SJSA1 (cell line): ENCODE data around the gene PKP3. TPM values are rescaled to one million over a fixed set of nuclear protein-coding genes. Genes with fewer than 3 reads are reported as not detected.

ENCODE experiments used
- DNase-seq, 2 experiments: peaks; one replicate each; pipeline ENCODE4 v3.0.0-alpha.2; 2015 to 2020; ENCODE audit warnings: low spot score in 2 of 2, low read depth in 1 of 2
- H3K27ac ChIP-seq: fragments of 250-450 bp; sonication (Bioruptor Pico); 2 replicates; pipeline ENCODE4 v1.5.1; 2020; ENCODE audit warnings: mild to moderate bottlenecking, moderate library complexity
- H3K27me3 ChIP-seq: fragments of 250-450 bp; sonication (Bioruptor Pico); replicated peaks from 2 replicates; pipeline ENCODE4 v1.5.1; 2020; ENCODE audit warnings: mild to moderate bottlenecking, moderate library complexity
- H3K36me3 ChIP-seq: fragments of 250-450 bp; sonication (Bioruptor Pico); 2 replicates; pipeline ENCODE4 v1.5.1; 2020; ENCODE audit warnings: mild to moderate bottlenecking
- H3K4me1 ChIP-seq: fragments of 250-450 bp; sonication (Bioruptor Pico); replicated peaks from 2 replicates; pipeline ENCODE4 v1.6.1; 2021; ENCODE audit warnings: mild to moderate bottlenecking
- H3K4me3 ChIP-seq: fragments of 250-450 bp; sonication (Bioruptor Pico); 2 replicates; pipeline ENCODE4 v1.5.1; 2020; ENCODE audit warnings: mild to moderate bottlenecking
- H3K9me3 ChIP-seq: fragments of 250-450 bp; sonication (Bioruptor Pico); replicated peaks from 2 replicates; pipeline ENCODE4 v1.5.1; 2020; ENCODE audit warnings: mild to moderate bottlenecking
- total RNA-seq: library from RNA; depleted of rRNA; stranded (reverse); fragments of >200 nt; shearing (Covaris generic); gene quantifications from 2 replicates; pipeline ENCODE4 v1.2.3, GENCODE V29; 2014

Gene PKP3
- total RNA-seq, 1 experiment from 2014 or later = 1.9 TPM

- H3K4me1 ChIP-seq = 0 out of 2 replicates have a peak, but pooled peaks cover 3% of the 10 kb centered on the region
- no peaks in the 10 kb centered on the region for H3K9me3 ChIP-seq
- no peak overlapping the region for H3K27ac ChIP-seq
- H3K4me3 ChIP-seq = no peak overlapping the region
- no peak for DNase-seq
- H3K27me3 ChIP-seq = peaks cover 19% of the 10 kb centered on the region
- H3K36me3 ChIP-seq = no peaks in the 10 kb centered on the region
Measured at GRCh38 chr11:403021-403760, 9.2 kb downstream of the PKP3 start.

DNA sequence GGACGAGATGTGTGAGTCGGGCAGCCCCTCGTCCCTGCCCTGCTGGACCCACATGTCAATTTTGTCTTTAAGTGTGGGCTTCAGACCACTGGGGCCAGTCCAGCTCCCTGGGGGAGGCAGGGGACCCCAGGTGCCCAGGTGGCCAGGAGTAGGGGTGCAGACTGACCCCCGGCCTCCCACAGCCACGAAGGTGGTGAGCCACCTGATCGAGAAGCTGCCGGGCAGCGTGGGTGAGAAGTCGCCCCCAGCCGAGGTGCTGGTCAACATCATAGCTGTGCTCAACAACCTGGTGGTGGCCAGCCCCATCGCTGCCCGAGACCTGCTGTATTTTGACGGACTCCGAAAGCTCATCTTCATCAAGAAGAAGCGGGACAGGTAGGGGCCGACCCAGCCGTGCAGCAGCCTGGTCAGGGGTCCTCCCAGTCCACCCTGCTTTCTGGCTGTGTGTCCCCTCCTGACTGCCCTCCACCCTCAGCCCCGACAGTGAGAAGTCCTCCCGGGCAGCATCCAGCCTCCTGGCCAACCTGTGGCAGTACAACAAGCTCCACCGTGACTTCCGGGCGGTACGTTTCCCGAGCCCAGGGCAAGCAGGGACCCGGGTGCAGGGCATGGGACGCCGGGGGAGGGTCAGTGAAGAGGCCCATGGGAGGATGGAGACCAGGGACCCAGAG is 9.9 kb downstream of the PKP3 start:
- Histone ChIP-seq H3K9me3 (no peaks in the 10 kb centered on the region), H3K4me1 (0 out of 2 replicates have a peak, but pooled peaks cover 3% of the 10 kb centered on the region)
- no peak for DNase-seq

DNA sequence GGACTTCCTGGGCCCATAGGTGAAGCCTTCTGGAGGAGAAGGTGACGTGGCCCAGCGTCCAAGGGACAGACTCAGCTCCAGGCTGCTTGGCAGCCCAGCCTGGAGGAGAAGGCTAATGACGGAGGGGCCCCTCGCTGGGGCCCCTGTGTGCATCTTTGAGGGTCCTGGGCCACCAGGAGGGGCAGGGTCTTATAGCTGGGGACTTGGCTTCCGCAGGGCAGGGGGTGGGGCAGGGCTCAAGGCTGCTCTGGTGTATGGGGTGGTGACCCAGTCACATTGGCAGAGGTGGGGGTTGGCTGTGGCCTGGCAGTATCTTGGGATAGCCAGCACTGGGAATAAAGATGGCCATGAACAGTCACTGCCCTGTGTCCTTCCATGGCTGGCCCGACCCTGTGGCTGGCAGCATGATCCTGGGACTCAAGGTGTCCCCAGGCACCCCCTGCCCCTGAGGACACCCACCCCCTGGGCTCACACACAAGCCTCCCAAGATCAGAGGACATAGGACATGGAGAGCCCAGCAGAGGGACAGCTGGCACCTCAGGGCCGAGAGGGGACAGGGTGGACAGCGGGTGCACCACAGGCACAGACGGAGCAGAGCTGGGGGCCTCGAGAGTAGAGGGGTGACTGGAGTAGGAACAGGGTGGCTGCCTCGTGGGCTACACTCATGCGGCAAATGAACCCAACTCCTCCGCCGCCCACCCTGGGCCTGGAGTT is 10.7 kb downstream of the PKP3 start:
- H3K27ac ChIP-seq = no peak overlapping the region
- no peak overlapping the region for H3K4me3 ChIP-seq
- H3K9me3 ChIP-seq = no peaks in the 10 kb centered on the region
- H3K27me3 ChIP-seq = peaks cover 17% of the 10 kb centered on the region
- no peak for DNase-seq
- no peaks in the 10 kb centered on the region for H3K36me3 ChIP-seq
- 0 out of 2 replicates have a peak, but pooled peaks cover 3% of the 10 kb centered on the region for H3K4me1 ChIP-seq

More for the DNA sequence above, 9.9 kb downstream of the PKP3 start:
- Histone ChIP-seq H3K27ac (no peak overlapping the region), H3K36me3 (no peaks in the 10 kb centered on the region), H3K27me3 (peaks cover 19% of the 10 kb centered on the region), H3K4me3 (no peak overlapping the region)

DNA sequence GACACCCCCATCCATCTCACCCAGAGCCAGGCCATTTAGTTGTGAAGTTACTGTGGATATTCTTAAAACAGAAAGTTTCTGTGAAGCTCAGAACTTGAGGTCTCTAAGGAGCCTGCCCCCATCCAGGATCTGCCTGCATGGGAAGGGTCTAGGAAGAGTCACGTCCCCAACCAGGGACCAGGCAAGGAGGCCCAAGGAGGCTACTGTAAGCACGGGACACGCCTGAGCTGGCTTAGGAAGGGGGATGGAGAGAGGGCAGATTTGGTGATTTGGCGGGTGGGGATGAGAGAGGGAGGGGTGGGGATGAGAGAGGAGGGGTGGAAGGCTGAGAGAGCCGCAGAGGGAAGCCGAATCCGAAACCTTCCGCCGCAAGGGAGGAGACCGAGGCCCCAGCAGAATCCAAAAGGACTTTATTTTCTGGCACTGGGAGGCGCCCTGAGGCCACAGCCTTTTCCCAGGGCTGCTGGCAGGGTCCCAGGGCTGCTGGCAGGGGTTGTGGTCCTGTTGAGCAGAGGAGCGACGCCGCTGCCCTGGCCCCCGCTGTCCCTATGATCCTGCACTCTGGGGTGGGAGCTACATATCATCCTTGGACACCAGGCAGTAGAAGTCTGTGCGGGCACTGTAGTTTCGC is 11.4 kb downstream of the PKP3 start:
- no peak for DNase-seq

DNA sequence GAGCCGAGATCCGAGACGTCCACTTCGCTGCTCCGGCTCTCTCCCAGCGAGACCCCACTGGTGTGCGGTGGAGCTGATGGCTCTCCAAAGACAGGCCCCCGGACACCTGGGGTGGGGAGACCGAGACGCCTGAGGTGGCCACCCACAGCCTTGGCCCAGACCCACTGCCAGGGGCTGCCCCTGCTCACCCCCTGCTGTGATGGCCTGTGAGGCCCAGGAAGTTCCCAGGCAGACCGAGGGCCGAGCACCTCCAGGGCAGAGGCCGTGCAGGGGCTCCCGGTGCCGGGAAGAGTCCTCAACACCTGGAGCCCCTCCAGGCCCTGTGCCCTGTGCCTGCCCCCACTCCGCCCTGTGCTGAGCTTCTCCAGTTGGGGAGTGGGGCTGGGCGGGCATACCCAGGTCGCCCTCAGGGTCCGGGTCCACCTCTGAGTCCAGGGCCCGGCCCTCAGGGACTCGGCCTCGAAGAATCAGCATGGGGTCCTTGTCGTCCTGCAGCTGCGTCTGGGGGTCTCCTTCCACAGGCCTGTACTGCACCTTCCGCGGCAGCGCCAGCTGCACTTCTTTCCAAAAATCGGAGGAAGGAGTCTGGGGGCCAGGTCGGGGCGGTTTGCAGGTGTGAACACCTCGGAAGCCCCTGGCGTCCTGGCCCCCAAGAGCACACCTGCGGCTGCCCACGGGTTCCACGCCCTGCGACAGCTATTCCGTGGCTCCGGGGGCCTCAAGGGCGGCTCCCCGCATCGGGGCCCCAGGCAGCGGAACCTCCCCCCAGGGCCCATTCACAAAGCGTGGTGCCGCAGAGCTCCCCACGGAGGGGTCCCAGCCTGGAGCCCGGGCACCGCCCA is 12.2 kb downstream of the PKP3 start:
- H3K36me3 ChIP-seq = no peaks in the 10 kb centered on the region
- 0 out of 2 replicates have a peak, but pooled peaks cover 3% of the 10 kb centered on the region for H3K4me1 ChIP-seq
- H3K9me3 ChIP-seq = no peaks in the 10 kb centered on the region
- H3K4me3 ChIP-seq = peak overlapping the region; percentile 27
- H3K27ac ChIP-seq = no peak overlapping the region
- peaks cover 9% of the 10 kb centered on the region; the same call in 1 of the 2 replicates for H3K27me3 ChIP-seq
- no peak for DNase-seq

More for the DNA sequence above, 11.4 kb downstream of the PKP3 start:
- Histone ChIP-seq H3K27me3 (peaks cover 10% of the 10 kb centered on the region), H3K4me3 (no peak overlapping the region), H3K27ac (no peak overlapping the region), H3K36me3 (no peaks in the 10 kb centered on the region), H3K4me1 (0 out of 2 replicates have a peak, but pooled peaks cover 3% of the 10 kb centered on the region), H3K9me3 (no peaks in the 10 kb centered on the region)

- no peaks in the 10 kb centered on the region for H3K9me3 ChIP-seq
- H3K27ac ChIP-seq = no peak overlapping the region
- peak in 1 of 2 experiments; percentile 61 for DNase-seq
- peaks cover 9% of the 10 kb centered on the region; the same call in 1 of the 2 replicates for H3K27me3 ChIP-seq
- H3K4me1 ChIP-seq = 0 out of 2 replicates have a peak, but pooled peaks cover 3% of the 10 kb centered on the region
- H3K36me3 ChIP-seq = no peaks in the 10 kb centered on the region
- H3K4me3 ChIP-seq = peak overlapping the region; percentile 27
Measured at GRCh38 chr11:406796-407650, 13.0 kb downstream of the PKP3 start.

GRCh38 chr11:407651-408123 is 13.7 kb downstream of the PKP3 start:
- Histone ChIP-seq H3K27me3 (peaks cover 9% of the 10 kb centered on the region; the same call in 1 of the 2 replicates), H3K36me3 (no peaks in the 10 kb centered on the region), H3K4me1 (0 out of 2 replicates have a peak, but pooled peaks cover 3% of the 10 kb centered on the region), H3K4me3 (no peak overlapping the region), H3K9me3 (no peaks in the 10 kb centered on the region), H3K27ac (no peak overlapping the region)
- DNase-seq = no peak

GRCh38 chr11:408154-409007 is 14.4 kb downstream of the PKP3 start:
- H3K9me3 ChIP-seq = no peaks in the 10 kb centered on the region
- no peak for DNase-seq
- no peaks in the 10 kb centered on the region for H3K36me3 ChIP-seq
- H3K4me3 ChIP-seq = no peak overlapping the region
- H3K4me1 ChIP-seq = 0 out of 2 replicates have a peak, but pooled peaks cover 3% of the 10 kb centered on the region
- H3K27ac ChIP-seq = no peak overlapping the region
- H3K27me3 ChIP-seq = peaks cover 5% of the 10 kb centered on the region; the same call in 1 of the 2 replicates

- no peak overlapping the region for H3K27ac ChIP-seq
- no peaks in the 10 kb centered on the region for H3K9me3 ChIP-seq
- H3K27me3 ChIP-seq = no peaks in the 10 kb centered on the region
- DNase-seq = no peak
- H3K36me3 ChIP-seq = no peaks in the 10 kb centered on the region
- 0 out of 2 replicates have a peak, but pooled peaks cover 3% of the 10 kb centered on the region for H3K4me1 ChIP-seq
- no peak overlapping the region for H3K4me3 ChIP-seq
Measured at GRCh38 chr11:409008-409599, 15.1 kb downstream of the PKP3 start.

GRCh38 chr11:409600-410483 is 15.8 kb downstream of the PKP3 start:
- no peak overlapping the region for H3K4me3 ChIP-seq
- no peak overlapping the region for H3K27ac ChIP-seq
- no peaks in the 10 kb centered on the region for H3K9me3 ChIP-seq
- H3K36me3 ChIP-seq = no peaks in the 10 kb centered on the region
- 0 out of 2 replicates have a peak, but pooled peaks cover 3% of the 10 kb centered on the region for H3K4me1 ChIP-seq
- no peak for DNase-seq
- H3K27me3 ChIP-seq = no peaks in the 10 kb centered on the region
